ENCODE data around the gene PCF11.
"Not testable (repeated sequence)": the region's sequence is repeated elsewhere in the genome, so short reads cannot be mapped to it uniquely, and the experiment has no call there.

The PCF11 gene

GRCh38 chr11:83120327-83120726 lies 36.6 kb upstream of the PCF11 start:
- peak; percentile 8 for DNase-seq (ENCODE audit: low read depth)
- TF ChIP-seq CTCF (conservative IDR thresholded peaks at IDR 0.05; ENCODE audit: low read depth, low read length) = no peak
- H3K4me3 ChIP-seq (ENCODE audit: low read depth, low read length) = no peak overlapping the region

GRCh38 chr11:83122050-83122449 lies 34.9 kb upstream of the PCF11 start:
- peak; percentile 10 for DNase-seq (ENCODE audit: low read depth)
- H3K4me3 ChIP-seq (ENCODE audit: low read depth, low read length) = no peak overlapping the region
- no peak for TF ChIP-seq CTCF (conservative IDR thresholded peaks at IDR 0.05; ENCODE audit: low read depth, low read length)

- DNase-seq (ENCODE audit: low read depth) = no peak
- no peak for TF ChIP-seq CTCF (conservative IDR thresholded peaks at IDR 0.05; ENCODE audit: low read depth, low read length)
- no peak overlapping the region for H3K4me3 ChIP-seq (ENCODE audit: low read depth, low read length)
These were observed 34.2 kb upstream of the PCF11 start for GRCh38 chr11:83122766-83123165.

- H3K4me3 ChIP-seq (ENCODE audit: low read depth, low read length) = no peak overlapping the region
- no peak for TF ChIP-seq CTCF (conservative IDR thresholded peaks at IDR 0.05; ENCODE audit: low read depth, low read length)
- DNase-seq (ENCODE audit: low read depth) = no peak
These were observed 32.1 kb upstream of the PCF11 start for GRCh38 chr11:83124636-83125424.

GRCh38 chr11:83125577-83125976 lies 31.4 kb upstream of the PCF11 start:
- H3K4me3 ChIP-seq (ENCODE audit: low read depth, low read length) = no peak overlapping the region
- TF ChIP-seq CTCF (conservative IDR thresholded peaks at IDR 0.05; ENCODE audit: low read depth, low read length) = no peak
- DNase-seq (ENCODE audit: low read depth) = no peak

GRCh38 chr11:83127310-83127637 lies 29.7 kb upstream of the PCF11 start:
- no peak for DNase-seq (ENCODE audit: low read depth)
- no peak for TF ChIP-seq CTCF (conservative IDR thresholded peaks at IDR 0.05; ENCODE audit: low read depth, low read length)
- H3K4me3 ChIP-seq (ENCODE audit: low read depth, low read length) = no peak overlapping the region

GRCh38 chr11:83132191-83132590 lies 24.7 kb upstream of the PCF11 start:
- no peak for DNase-seq (ENCODE audit: low read depth)
- no peak for TF ChIP-seq CTCF (conservative IDR thresholded peaks at IDR 0.05; ENCODE audit: low read depth, low read length)
- no peak overlapping the region for H3K4me3 ChIP-seq (ENCODE audit: low read depth, low read length)

GRCh38 chr11:83133266-83133665 lies 23.7 kb upstream of the PCF11 start:
- not testable (repeated sequence) for DNase-seq (ENCODE audit: low read depth); H3K4me3 ChIP-seq (ENCODE audit: low read depth, low read length)
